Natural killer cell (primary cell): ENCODE data around the gene DAB2IP. TPM values are rescaled to one million over a fixed set of nuclear protein-coding genes. Genes with fewer than 3 reads are reported as not detected.

Source experiments
- ATAC-seq, 3 donors: fragments of 150-1000 bp in 2 of 3; fragments of 200-7000 bp in 1 of 3; cut with Tn5 transposase; 1 replicate in 1 of 3; 2 replicates in 2 of 3; pipeline ENCODE4 v1.10.0; 2021; ENCODE audit warnings: mild to moderate bottlenecking in 2 of 3, moderate library complexity in 2 of 3
- DNase-seq, 2 donors: peaks; one replicate each; pipeline versions ENCODE4 v3.0.0 to v3.0.0-alpha.2; 2013 to 2021; ENCODE audit warnings: mixed read lengths in 1 of 2
- H3K27ac ChIP-seq: one replicate; pipeline ENCODE4 v1.5.1; 2013; ENCODE audit warnings: mild to moderate bottlenecking, low read length
- H3K27me3 ChIP-seq: one replicate; pipeline ENCODE4 v1.6.1; 2013; ENCODE audit warnings: low read length; ENCODE audit not compliant: control insufficient read depth, insufficient read depth
- H3K36me3 ChIP-seq: one replicate; pipeline ENCODE4 v1.6.1; 2013; ENCODE audit warnings: low read length; ENCODE audit not compliant: control insufficient read depth, insufficient read depth
- H3K4me1 ChIP-seq: one replicate; pipeline ENCODE4 v1.6.1; 2013; ENCODE audit warnings: low read length; ENCODE audit not compliant: control insufficient read depth, insufficient read depth
- H3K4me3 ChIP-seq: one replicate; pipeline ENCODE4 v1.5.1; 2013; ENCODE audit warnings: low read length
- H3K9me3 ChIP-seq: one replicate; pipeline ENCODE4 v1.6.1; 2013; ENCODE audit warnings: low read length; ENCODE audit not compliant: control insufficient read depth, insufficient read depth
- H3K27ac Mint-ChIP-seq, 2 donors: one replicate each; pipeline ENCODE4 v1.8.0; 2022; ENCODE audit warnings: mild to moderate bottlenecking in 2 of 2, mixed read lengths in 2 of 2, moderate library complexity in 1 of 2
- H3K27me3 Mint-ChIP-seq, 2 donors: one replicate each; pipeline ENCODE4 v1.8.0; 2022; ENCODE audit warnings: low read depth in 2 of 2, mixed read lengths in 2 of 2
- H3K36me3 Mint-ChIP-seq: one replicate; pipeline ENCODE4 v1.8.0; 2022; ENCODE audit warnings: mixed read lengths
- H3K4me1 Mint-ChIP-seq, 2 donors: one replicate each; pipeline ENCODE4 v1.8.0; 2022; ENCODE audit warnings: mixed read lengths in 2 of 2
- H3K4me3 Mint-ChIP-seq: one replicate; pipeline ENCODE4 v1.8.0; 2022; ENCODE audit warnings: mild to moderate bottlenecking, moderate library complexity, mixed read lengths
- H3K9me3 Mint-ChIP-seq, 2 donors: one replicate each; pipeline ENCODE4 v1.8.0; 2022; ENCODE audit warnings: mixed read lengths in 2 of 2
- CTCF ChIP-seq: fragments of 200-600 bp; IDR thresholded peaks from one replicate; pipeline ENCODE4 v1.8.0; 2022; ENCODE audit warnings: antibody characterized with exemption
- WGBS: methylation state at CpG from one replicate; pipeline ENCODE4 v1.1.7; 2013; ENCODE audit warnings: missing lambda C conversion rate; ENCODE audit not compliant: insufficient coverage; 5-methylcytosine and 5-hydroxymethylcytosine counted together
- intact Hi-C: fragments of 100-400 bp; cut with micrococcal nuclease; formaldehyde crosslinking; loops from one replicate; pipeline ENCODE4 v1.14.2; 2022
- total RNA-seq, 4 donors: library from RNA; stranded (reverse); fragments of 120-200 nt in 1 of 4; gene quantifications; one replicate each; pipeline versions ENCODE4 v1.2.3 to v1.2.4, GENCODE V29; 2013 to 2022

The DAB2IP gene
- total RNA-seq, 3 donors from 2014 or later (not counting 1 experiment from before 2014, with no cell fraction given) = 0.19 to 2.5 TPM; not detected in 1

- Histone ChIP-seq H3K4me1 (no peaks in the 10 kb centered on the region), H3K9me3 (no peaks in the 10 kb centered on the region), H3K36me3 (no peaks in the 10 kb centered on the region), H3K27me3 (no peaks in the 10 kb centered on the region), H3K4me3 (no peak overlapping the region), H3K27ac (no peak overlapping the region)
- WGBS = 96% methylated on average over 15 of the region's 15 CpGs
- ATAC-seq = no peak
- Mint-ChIP-seq H3K4me1 (no peaks in the 10 kb centered on the region), H3K27me3 (no peaks in the 10 kb centered on the region), H3K27ac (no peak overlapping the region), H3K4me3 (no peak overlapping the region), H3K9me3 (no peaks in the 10 kb centered on the region), H3K36me3 (no peaks in the 10 kb centered on the region)
- DNase-seq = no peak
- no peak for TF ChIP-seq CTCF
- intact Hi-C loops = no loop called here
Observed at GRCh38 chr9:121768416-121769015, 117.1 kb downstream of the DAB2IP start.

- H3K27me3 ChIP-seq = no peaks in the 10 kb centered on the region
- Mint-ChIP-seq H3K4me3 (no peak overlapping the region), H3K36me3 (no peaks in the 10 kb centered on the region), H3K9me3 (no peaks in the 10 kb centered on the region), H3K27me3 (no peaks in the 10 kb centered on the region), H3K27ac (no peak overlapping the region), H3K4me1 (no peaks in the 10 kb centered on the region)
- ATAC-seq = no peak
- no peak overlapping the region for H3K4me3 ChIP-seq
- H3K27ac ChIP-seq = no peak overlapping the region
- no peak for TF ChIP-seq CTCF
- 85% methylated on average over 4 of the region's 4 CpGs for WGBS
- H3K4me1 ChIP-seq = no peaks in the 10 kb centered on the region
- no peaks in the 10 kb centered on the region for H3K36me3 ChIP-seq
- no peak for DNase-seq
- H3K9me3 ChIP-seq = no peaks in the 10 kb centered on the region
- intact Hi-C loops = no loop called here
Observed at GRCh38 chr9:121769939-121770338, 118.5 kb downstream of the DAB2IP start.

GRCh38 chr9:121770415-121771273 is 119.2 kb downstream of the DAB2IP start:
- Histone ChIP-seq H3K4me1 (no peaks in the 10 kb centered on the region), H3K27ac (no peak overlapping the region), H3K4me3 (no peak overlapping the region), H3K27me3 (no peaks in the 10 kb centered on the region), H3K36me3 (no peaks in the 10 kb centered on the region), H3K9me3 (no peaks in the 10 kb centered on the region)
- 89% methylated on average over 10 of the region's 10 CpGs for WGBS
- Mint-ChIP-seq H3K4me1 (no peaks in the 10 kb centered on the region), H3K4me3 (no peak overlapping the region), H3K36me3 (no peaks in the 10 kb centered on the region), H3K27ac (no peak overlapping the region), H3K27me3 (no peaks in the 10 kb centered on the region), H3K9me3 (no peaks in the 10 kb centered on the region)
- no peak for DNase-seq
- no peak for ATAC-seq
- intact Hi-C loops = no loop called here
- no peak for TF ChIP-seq CTCF
